ENCODE data around the gene DDAH2. TPM values are rescaled to one million over a fixed set of nuclear protein-coding genes. Genes with fewer than 3 reads are reported as not detected.

DDAH2 gene
- total RNA-seq, 1 donor from 2014 or later = 90.9 TPM

DNA sequence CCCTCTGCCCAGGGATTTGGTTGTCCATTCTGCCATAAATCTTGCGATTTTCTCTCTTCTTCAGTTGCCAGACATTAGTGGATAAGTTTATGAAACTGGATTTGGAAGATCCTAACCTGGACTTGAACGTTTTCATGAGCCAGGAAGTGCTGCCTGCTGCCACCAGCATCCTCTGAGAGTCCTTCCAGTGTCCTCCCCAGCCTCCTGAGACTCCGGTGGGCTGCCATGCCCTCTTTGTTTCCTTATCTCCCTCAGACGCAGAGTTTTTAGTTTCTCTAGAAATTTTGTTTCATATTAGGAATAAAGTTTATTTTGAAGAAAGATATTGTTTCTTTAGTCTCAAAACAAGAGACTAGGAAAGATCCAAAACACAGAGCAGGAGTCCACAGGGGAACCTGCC, 33.3 kb upstream of the DDAH2 start, which contains the start of gene SAPCD1:
Gene SAPCD1, plus strand, starts transcription at position 301 of the 400 bp plus-strand sequence. CDS start 399 bp downstream, outside the sequence.
- FAIRE-seq (no peak), DNase-seq (ENCODE audit: low spot score in 2 of 2) (no peak)

DNA sequence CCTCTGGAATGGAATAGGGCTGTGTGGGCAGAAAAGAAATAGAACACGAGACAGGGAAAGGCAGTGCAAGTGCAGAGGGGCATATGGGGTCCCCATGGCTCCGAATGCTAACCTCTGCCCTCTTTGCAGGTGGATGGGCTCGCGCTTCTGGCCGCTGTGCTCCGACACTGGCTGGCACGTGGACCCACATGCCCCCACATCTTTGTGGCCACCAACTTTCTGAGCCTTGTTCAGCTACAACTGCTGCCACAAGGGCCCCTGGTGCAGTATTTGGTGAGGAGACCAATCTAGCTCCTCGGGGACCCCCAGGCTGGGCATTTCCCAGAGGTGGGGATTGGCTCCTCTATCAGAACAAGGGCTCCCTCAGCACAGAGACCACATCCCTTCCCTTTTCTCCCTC, 32.2 kb upstream of the DDAH2 start:
- DNase-seq (ENCODE audit: low spot score in 2 of 2) = no peak

GRCh38 chr6:31760790-31761189, 31.7 kb upstream of the DDAH2 start:
- FAIRE-seq (no peak), DNase-seq (ENCODE audit: low spot score in 2 of 2) (no peak)

More for the DNA sequence above, 32.2 kb upstream of the DDAH2 start:
- no peak for FAIRE-seq

DNA sequence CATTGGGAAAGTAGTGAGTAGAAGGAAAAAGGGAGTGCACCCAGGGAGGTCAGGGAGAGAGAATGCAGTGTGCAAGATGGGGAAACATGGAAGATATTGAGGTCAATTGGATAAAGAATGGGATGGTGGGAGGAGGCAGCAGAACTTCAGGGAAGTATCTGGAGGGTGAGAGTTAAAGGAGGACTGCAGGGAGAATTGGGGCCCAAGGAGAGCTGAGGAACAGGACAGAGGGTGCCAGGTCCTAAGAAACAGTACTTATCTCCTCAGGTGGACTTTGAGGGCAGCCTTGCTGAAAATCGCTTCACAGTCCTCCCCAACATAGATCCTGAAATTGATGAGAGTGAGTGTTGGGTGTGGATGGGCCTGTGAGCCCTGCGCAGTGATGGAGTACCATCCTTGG, 29.2 kb upstream of the DDAH2 start:
- DNase-seq (ENCODE audit: low spot score in 2 of 2) (no peak), FAIRE-seq (no peak)

- no peak for DNase-seq (ENCODE audit: low spot score in 2 of 2)
Measured at GRCh38 chr6:31752739-31753319, 23.7 kb upstream of the DDAH2 start.

GRCh38 chr6:31750411-31751022, 21.4 kb upstream of the DDAH2 start:
- FAIRE-seq (no peak), DNase-seq (ENCODE audit: low spot score in 2 of 2) (no peak)

More at GRCh38 chr6:31752739-31753319, 23.7 kb upstream of the DDAH2 start:
- no peak for FAIRE-seq

DNA sequence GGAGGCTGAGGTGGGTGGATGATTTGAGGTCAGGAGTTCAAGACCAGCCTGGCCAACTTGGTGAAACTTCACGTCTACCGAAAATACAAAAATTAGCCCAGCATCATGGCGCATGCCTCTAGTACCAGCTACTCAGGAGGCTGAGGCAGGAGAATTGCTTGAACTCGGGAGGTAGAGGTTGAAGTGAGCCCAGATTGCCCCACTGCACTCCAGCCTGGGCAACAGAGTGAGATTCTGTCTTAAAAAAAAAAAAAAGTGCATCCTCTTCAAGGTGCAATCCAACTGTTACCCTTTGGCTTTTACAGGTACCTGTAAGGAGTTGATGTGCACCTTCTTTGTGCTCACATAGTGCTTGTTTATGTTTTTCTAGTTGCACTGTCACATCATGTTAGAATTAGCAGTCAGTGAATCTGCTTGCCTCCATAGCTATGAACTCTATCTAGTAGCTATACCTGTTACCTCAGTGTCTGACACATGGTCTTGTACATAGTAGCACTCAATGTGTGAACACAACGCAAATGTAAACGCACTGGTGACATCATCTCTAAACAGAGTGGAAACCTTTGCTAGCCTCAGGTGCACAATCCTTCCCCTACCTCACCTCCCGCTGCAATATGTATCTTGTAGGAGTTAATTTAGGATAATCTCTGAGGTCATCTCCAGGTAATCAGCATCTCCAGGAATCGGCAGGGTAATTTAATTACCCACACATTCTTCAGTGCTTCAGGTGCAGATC, 20.4 kb upstream of the DDAH2 start:
- no peak for FAIRE-seq

GRCh38 chr6:31744422-31744821, 15.3 kb upstream of the DDAH2 start:
- no peak for FAIRE-seq
- DNase-seq (ENCODE audit: low spot score in 2 of 2) = no peak

More for the DNA sequence above, 20.4 kb upstream of the DDAH2 start:
- no peak for DNase-seq (ENCODE audit: low spot score in 2 of 2)

DNA sequence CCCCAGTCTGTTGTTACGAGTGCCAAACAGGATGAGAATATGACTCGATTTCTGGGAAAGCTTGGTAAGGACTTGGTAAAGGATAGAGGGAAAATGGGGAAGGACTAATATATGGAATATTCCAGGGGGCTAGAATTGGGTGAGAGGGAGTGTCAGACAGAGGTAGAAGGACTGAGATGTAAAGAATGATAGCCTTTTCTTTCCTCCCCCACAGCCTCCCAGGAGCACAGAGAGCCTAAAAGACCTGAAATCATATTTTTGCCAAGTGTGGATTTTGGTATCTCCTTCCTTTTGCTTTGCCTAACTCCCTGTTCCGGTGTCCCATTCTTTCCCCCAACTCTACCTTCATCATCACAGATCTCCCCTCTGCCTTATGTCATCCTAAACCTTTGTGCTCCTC, 13.8 kb upstream of the DDAH2 start:
- no peak for FAIRE-seq
- no peak for DNase-seq (ENCODE audit: low spot score in 2 of 2)

DNA sequence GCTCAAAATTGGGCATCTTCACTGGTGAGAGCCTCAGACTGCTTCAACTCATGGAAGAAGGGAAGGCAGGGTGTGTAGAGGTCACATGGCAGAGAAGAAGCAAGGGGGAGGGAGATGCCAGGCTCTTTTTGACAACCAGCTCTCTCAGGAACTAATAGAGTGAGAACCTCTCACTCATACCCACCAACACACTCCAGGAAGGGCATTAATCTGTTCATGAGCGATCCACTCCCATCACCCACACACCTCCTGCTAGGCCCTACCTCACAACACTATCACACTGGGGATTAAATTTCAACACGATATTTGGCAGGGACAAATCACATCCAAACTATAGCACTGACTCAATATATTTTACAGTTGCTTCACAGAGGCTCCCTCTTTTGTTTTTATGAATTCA, 12.7 kb upstream of the DDAH2 start:
- DNase-seq (ENCODE audit: low spot score in 2 of 2) (no peak), FAIRE-seq (no peak)

DNA sequence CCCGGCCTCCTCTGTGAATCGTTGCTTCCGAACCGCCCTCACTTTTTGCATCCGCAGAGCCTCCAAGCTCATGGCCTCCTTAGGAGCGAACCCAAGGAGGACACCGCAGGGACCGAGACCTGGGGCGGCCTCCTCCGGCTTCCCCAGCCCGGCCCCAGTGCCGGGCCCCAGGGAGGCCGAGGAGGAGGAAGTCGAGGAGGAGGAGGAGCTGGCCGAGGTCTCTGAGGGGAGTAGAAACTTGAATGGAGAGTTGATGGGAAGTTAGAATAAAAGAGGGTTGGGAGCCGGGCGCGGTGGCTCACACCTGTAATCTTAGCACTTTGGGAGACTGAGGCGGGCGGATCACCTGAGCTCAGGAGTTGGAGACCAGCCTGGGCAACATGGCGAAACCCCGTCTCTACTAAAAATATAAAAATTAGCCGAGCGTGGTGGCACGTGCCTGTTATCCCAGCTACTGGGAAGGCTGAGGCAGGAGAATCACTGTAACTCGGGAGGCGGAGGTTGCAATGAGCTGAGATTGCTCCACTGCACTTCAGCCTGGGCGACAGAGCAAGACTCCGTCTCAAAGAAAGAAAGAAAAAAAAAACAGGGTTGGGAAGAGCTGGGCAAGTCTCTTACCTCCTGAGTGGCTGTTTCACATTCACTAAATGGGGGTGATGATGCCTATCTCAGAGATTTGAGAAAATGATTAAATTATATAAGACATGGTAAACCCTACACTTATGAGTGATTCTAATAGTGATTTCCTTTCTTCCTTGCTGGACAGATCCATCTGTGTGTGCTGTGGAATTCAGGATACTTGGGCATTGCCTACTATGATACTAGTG, 11.5 kb upstream of the DDAH2 start:
- DNase-seq (ENCODE audit: low spot score in 2 of 2) = no peak
- no peak for FAIRE-seq

DNA sequence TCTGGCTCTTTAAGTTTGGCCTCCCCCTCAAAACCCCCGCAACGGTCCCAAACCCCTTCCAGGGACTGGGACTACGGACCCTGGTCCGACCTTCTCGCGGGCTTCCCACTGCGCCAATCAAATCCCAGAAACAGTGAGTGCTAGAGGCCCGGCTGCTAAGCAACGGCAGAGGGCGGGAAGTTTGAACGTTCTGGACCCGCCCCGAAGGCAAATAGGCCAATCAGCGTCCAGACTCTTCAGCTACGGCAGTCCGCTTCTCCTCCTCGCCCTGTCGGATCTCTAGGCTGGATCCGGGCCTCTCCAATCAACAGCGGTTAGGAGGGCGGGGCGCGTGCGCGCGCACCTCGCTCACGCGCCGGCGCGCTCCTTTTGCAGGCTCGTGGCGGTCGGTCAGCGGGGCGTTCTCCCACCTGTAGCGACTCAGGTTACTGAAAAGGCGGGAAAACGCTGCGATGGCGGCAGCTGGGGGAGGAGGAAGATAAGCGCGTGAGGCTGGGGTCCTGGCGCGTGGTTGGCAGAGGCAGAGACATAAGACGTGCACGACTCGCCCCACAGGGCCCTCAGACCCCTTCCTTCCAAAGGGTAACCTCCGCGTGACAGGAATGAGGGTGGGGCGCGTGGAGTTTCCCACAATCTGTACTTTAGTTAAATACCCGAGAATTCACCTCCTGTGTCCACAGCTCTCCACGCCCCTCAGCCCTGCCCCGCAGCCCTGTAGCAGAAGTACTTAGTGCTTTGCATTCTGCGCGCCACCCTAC, 10.7 kb upstream of the DDAH2 start, which contains the start of gene MSH5:
Gene MSH5, plus strand, starts transcription at position 367 of the 758 bp plus-strand sequence. CDS start 462 bp downstream, outside the sequence.
- peak; percentile 98 to 99 for DNase-seq (ENCODE audit: low spot score in 2 of 2)
- no peak for FAIRE-seq

GRCh38 chr6:31737991-31738979, 9.2 kb upstream of the DDAH2 start:
- FAIRE-seq (no peak), DNase-seq (ENCODE audit: low spot score in 2 of 2) (no peak)

- DNase-seq (ENCODE audit: low spot score in 2 of 2) (no peak), FAIRE-seq (no peak)
Measured at GRCh38 chr6:31737315-31737990, 8.4 kb upstream of the DDAH2 start.

DNA sequence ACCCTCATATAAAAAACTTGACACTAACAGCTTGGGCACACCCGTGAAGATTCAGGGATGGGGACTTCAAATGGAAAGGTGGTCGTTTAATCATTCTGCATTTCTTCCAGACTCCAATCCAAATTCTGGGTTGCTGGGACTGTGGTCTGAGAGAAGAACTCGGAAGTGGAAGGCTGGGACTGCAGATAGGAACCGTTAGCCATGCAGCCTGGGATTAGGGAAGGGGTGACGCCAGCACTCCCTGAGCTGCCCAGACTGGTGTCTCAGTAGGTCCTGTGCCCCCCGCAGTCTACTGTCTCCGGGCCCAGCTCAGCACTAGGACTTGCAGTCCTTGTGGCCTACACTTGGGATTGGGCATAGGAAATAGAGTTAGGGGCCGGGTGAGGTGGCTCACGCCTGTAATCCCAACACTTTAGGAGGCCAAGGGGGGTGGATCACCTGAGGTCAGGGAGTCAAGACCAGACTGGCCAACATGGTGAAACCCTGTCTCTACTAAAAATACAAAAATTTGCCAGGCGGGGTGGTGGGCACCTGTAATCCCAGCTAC, 7.7 kb upstream of the DDAH2 start:
- no peak for FAIRE-seq
- DNase-seq (ENCODE audit: low spot score in 2 of 2) = no peak

GRCh38 chr6:31736021-31736767, 7.1 kb upstream of the DDAH2 start, which contains the start of gene CLIC1:
Gene CLIC1, minus strand, starts transcription at chr6:31736530. Its CDS starts 230 bp downstream, at chr6:31736300.
- no peak for FAIRE-seq
- peak in 1 of 2 donors; percentile 65 for DNase-seq (ENCODE audit: low spot score in 2 of 2)

DNA sequence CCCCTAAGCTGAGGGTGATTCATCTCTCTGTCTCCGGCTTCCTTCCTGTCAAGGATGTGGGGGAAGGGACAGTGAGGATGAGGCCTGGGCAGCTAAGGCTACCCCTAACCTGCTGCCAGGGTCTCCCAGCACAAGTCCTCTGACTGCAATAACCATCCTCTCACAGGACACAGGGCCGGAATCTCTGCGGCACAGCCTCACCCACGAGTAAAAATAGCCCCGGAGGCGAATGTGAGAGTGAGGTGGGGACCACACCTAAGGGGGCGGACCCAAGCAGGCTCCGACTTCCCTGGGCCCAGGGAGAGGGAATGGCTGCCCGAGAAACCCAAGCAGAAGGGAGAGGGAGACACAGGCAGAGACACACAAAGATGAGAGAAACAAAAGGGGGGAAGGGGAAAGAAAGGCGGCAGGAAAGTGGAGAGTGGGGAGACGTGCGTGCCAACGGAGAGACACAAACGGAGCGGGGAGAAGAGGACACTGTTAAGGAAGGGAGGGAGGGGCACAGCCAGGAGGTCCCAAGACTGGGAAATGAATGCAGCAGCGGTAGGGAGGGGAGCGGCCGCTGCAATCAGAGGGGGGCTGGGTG, 5.8 kb upstream of the DDAH2 start:
- FAIRE-seq (no peak), DNase-seq (ENCODE audit: low spot score in 2 of 2) (no peak)
